NCI-H2081 (cell line): ENCODE results near the gene TOP2B.
A peak's percentile ranks its signal among the peaks of the same experiment; 100 is the strongest.

Experiments
- DNase-seq, 2 experiments: peaks; one replicate each; lab custom pipeline; 2025; lab: John Stamatoyannopoulos, UW

The TOP2B gene

GRCh38 chr3:25618028-25618427 is 46.7 kb downstream of the TOP2B start:
- DNase-seq: no peak

GRCh38 chr3:25611193-25611592 is 53.5 kb downstream of the TOP2B start:
- no peak for DNase-seq

- DNase-seq: no peak
Observed at GRCh38 chr3:25610779-25611178, 53.9 kb downstream of the TOP2B start.

DNA sequence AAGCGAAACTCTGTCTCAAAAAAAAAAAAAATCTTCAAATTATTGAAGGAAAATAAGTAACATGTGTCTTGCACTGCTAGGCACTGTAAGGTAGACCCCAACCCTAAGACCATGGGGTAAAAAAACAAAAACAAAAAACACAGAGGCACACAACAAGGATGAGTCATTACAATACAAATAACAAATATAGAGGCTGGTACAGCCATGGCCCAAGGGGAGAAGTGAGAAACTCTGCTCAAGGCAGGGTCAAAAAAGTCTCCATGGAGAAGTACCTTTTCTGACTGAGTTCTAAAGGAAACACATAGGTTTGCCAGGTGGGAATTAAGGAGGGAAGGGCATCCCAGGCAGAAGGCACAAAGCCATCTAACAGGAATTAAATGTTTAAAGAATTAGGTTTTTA is 54.5 kb downstream of the TOP2B start:
- no peak for DNase-seq

- DNase-seq: no peak
Observed at GRCh38 chr3:25604107-25604805, 60.5 kb downstream of the TOP2B start.

GRCh38 chr3:25603703-25604102 is 61.0 kb downstream of the TOP2B start:
- no peak for DNase-seq

DNA sequence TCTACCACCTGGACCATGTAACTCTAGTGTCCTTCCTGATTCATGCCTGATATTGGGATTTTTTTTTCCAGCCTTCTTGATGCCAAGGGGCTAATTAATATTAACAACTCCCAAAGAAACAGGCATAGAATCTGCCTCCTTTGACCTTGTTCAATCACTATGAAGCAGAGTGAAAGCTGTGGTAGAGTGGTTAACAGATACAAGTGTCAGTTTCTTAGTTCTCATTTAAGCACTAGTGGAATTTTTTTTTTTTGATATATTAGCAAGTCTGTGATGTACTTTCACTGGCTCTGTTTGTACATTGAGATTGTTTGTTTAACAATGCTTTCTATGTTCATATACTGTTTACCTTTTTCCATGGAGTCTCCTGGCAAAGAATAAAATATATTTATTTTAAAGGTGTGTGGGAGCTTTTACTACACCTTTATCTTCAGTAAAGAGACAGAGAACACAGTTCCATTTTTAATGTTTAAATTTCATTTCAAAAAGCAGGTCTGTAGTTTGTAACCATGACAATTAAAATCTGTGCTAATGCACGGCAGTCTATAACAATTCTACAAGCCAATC is 67.1 kb downstream of the TOP2B start:
- DNase-seq: no peak

DNA sequence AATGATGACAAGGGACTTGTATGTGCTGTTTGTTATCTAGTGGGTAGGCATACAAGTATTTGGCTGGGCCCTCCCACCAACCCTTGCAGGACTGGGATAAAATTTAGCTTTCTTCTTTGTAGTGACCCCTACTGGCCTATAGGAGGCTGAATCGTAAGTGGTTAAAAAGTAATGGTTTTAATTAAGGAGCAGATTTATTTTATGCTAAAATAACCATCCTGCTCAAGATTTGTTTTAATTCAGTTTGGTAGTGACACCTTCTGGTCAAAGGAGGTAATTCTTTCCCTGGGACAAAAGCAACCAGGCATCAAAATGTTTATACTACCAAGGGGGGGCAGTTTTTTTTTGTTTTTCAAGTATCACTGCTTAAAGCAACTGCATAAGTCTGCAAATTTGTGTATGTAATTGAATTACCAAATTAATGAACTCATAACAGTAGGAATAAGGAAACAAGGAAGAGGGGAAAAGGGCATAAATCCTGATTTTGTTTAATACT is 70.7 kb downstream of the TOP2B start:
- peak in 1 of 2 experiments; percentile 58 for DNase-seq

DNA sequence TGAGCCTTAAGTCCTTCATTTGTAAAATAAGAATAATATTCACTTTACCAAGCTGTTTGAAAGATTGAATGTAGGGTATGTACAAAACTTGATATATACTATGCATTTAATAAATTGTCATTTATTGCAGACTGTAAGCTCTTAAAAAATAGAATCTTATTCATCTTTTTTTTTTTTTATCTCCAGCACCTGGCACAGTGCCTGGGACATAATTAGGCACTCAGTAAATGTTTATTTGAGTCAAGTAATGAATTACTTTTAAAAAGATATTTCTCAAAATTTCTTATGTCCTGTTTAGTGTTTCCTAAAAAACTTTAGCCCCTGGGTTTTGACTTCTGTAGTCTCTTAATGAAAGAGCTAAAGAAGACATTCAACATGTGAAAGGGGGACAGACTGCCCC is 71.7 kb downstream of the TOP2B start:
- DNase-seq: no peak

GRCh38 chr3:25592510-25592968 is 72.2 kb downstream of the TOP2B start:
- DNase-seq: no peak

DNA sequence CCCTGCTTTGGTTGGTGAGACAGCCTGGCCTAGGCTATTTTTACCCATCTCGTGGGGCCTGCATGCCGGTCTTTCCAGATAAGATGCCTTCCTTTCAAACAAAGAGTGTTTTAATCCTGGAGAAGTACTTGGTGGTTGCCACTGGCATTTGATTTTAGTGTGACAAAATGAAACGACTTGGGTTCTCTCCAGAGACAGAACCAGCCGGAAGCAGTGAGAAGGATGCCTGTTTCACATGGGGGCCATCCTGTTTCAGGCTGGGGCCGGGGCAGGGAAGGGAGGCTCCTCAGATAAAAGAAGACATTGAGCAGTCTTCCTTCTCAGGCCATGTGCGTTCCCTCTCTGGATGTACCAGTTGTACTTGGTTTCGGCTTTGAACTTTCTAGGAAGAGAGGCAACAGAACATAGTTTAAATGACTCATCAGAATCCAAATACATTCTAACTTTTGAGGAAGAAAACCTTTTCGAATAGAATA is 74.9 kb downstream of the TOP2B start:
- no peak for DNase-seq

DNA sequence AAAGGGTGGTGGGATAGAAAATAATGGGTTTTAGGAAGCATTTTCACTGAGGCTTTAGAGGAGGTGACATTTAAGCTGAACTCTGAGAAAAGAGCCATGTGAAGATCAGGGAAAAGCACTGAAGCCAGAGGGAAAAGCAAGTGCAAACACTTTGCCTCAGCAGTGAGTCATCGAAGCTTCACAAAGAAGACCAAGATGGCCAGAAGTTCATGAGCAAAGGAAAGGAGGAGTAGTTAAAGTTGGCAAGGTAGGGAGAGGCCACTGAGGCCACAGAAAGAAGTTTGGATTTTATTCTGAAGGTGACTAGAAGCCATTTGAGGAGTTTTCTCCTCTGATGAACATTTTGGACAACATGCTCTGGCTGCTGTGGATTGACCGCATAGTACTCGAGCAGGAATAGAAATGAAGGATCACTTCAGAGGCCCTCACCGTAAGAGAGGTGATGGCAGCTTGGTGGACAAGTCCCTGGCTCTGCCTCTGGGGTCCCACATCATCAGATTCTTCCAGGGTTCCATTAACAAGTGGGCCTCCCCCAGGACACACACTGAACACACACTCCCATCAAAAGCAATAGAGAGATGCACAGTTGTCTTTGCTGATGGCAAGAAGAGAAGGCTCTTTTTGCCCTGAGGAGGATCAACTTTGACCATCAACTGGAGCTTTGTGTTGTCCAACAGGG is 75.5 kb downstream of the TOP2B start:
- DNase-seq: no peak

DNA sequence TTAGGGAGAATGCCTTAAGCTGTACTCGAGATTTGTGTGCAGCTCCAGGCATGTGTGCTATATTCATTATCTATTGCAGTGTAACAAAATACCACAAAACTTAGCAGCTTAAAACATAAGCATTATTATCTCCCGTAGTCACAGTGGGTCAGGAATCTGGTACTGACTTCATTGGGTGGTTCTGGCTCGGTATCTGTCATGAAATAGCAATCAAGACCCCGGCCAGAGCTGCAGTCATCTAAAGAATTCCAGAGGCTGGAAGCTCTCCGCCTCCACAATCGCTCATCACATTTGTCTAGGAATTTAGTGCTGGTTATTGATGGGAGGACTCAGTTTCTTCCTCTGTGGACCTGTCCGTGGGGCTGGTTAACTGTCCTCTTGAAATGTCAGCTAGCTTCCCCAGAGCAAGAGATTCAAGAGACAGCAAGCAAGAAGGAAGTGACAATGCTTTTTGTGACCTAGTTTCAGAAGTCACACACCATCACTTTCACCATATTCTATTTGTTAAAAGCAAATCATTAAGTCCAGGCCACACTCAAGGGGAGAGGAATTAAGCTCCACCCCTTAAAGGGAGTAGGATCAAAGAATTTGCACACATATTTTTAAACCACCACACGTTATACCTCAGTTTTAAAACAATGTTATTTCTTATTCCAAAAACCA is 76.1 kb downstream of the TOP2B start:
- no peak for DNase-seq

DNA sequence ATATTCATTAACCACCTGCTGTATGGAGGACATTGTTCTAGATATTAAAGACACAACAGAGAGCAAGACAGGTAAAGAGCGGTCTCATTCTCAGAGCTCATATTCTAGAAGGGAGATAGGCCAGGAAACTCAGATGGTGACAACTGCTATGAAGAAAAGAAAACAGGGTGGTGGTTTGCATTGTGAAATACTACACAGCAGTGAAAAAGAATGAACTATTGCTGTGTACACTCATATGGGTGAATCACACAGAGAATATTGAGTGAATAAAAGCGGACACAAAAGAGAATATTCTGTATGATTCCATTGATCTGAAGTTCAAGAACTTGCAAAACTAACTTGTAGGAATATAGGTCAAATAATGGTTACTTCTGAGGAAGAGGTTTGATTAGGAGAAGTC is 76.7 kb downstream of the TOP2B start:
- DNase-seq: no peak

GRCh38 chr3:25587526-25587925 is 77.2 kb downstream of the TOP2B start:
- no peak for DNase-seq

DNA sequence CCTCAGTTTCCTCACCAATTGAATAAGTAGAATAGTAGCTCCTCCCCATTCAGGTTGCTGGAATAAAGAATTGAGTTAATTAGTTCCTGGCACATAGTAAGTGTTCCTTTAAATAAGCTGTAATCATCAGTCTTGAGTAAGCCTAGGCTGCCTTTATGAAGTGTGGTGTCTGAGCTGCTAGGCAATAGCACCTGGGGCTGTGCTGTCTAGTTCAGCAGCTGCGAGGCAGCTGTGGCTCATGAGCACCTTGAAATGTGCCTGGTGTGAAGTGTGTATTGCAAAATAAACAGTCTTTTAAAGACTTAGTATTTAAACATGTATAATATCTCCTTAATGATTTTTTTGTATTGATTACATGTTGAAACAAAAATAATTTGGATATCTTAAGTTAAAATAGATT is 77.6 kb downstream of the TOP2B start:
- peak in 1 of 2 experiments; percentile 35 for DNase-seq

DNA sequence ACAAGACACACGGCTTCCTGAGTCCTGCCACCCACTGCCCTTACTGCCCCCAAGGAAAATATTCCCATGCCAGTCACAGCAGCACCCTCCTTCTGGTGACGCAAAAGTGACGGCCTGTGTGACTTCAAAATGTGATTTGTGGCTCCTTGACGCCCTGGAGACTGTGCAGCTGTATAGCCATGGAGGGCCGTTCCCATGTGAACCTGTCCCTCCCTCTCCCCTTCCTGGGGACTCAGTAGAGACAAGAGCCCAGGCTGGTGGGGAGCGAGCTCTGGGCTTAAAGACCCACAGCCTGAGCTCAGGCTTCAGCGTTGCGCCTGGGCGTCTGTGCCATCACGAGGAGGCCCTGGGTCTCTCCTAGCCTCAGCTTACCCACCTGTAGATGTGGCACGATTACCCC is 78.2 kb downstream of the TOP2B start:
- DNase-seq: no peak

DNA sequence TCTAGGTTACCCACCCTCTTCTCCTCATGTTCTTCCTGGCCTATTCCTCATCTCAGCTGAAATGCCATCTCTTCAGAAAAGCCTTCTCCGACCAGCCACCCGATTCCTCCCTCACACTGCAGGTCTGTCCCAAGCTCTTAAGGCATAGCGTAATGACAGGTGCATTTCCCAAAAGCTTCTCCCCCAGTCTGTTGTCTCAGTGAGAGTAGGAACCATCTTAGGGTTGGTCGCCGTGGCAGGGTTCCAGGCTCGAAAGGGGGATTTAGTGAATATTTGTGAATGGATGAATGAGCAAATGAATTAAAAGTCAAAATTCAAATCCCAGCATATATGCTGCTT is 78.6 kb downstream of the TOP2B start:
- DNase-seq: no peak

DNA sequence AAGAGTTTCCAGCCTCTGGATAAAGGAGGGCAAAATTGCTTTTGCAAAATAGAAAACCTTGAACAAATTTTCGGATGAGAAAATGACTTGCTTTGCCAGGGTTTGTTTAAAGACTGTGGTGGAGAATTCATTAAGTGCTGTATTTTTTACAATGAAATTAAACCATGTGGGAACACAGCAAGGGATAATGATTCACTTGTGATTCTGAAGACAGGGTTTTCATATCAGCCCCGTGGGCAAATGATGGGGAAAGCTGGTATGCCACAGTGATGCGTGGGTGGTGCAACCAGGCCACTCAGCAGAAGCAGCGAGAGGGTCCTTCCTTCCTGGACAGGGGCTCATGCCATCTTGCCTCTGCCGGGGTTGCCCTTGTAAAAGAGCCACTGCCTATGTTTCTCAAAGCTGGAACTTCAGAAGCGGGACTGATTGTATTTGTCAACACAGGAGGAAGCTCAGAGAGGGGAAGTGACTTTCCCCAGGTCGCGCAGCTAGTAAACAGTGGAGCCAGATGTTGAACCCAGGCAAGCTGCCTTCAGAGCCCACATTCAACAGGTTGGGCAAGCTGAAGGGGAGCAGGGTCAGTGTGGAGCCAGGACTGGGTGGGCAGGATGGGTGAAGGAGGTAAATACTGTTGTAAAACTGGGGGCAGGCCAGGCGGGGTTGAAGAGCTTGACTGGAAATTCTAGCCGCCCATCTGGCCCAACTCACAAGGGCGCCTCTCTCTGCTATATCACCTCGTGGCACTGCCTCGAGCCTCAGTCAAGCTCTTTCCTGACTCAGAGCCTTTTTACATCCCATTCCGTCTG is 79.1 kb downstream of the TOP2B start:
- no peak for DNase-seq

DNA sequence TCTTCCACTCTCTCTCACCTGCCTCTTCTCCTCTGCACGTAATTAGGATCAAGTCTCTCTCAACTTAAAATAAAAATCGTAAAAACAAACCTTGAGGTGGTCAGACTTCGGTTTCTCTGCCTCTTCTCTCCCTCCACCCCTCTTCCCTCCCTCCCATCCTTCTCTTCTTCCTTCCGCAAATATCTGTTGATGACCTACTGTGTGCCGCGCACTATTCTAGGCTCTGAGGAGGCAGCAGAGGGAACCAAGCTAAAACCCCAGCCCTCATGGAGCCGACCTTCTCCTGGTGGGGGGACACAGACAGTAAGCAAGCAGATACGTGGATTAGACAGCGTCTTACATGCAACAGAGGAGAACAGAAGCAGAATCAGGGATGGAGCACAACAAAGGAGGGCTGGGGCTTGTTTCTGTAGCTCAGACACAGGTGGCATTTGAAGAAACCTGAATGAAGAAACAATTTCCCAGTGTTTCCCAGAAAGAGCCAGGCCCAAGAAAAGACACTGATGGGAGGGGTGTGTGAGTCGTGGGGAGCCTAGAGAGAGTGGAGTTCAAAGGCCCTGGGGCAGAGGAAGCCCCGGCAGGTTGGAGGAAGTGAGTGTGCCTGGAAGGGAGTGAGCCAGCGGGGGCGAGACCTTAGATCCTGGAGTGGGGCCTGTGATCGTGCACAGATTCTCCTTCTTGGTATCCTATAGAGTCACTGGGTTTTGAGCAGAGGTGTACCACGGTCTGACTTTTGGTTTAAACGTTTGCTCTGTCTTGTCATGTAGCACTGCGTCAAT is 80.5 kb downstream of the TOP2B start:
- DNase-seq: no peak

GRCh38 chr3:25583343-25583742 is 81.4 kb downstream of the TOP2B start:
- DNase-seq: no peak
